SJSA1 (cell line): ENCODE measurements around the gene KRT16. TPM values are rescaled to one million over a fixed set of nuclear protein-coding genes. Genes with fewer than 3 reads are reported as not detected.
"Not testable (repeated sequence)": the region's sequence is repeated elsewhere in the genome, so short reads cannot be mapped to it uniquely, and the experiment has no call there.

ENCODE experiments used
- DNase-seq, 2 experiments: peaks; one replicate each; pipeline ENCODE4 v3.0.0-alpha.2; 2015 to 2020; ENCODE audit warnings: low spot score in 2 of 2, low read depth in 1 of 2
- H3K27ac ChIP-seq: fragments of 250-450 bp; sonication (Bioruptor Pico); 2 replicates; pipeline ENCODE4 v1.5.1; 2020; ENCODE audit warnings: mild to moderate bottlenecking, moderate library complexity
- H3K27me3 ChIP-seq: fragments of 250-450 bp; sonication (Bioruptor Pico); replicated peaks from 2 replicates; pipeline ENCODE4 v1.5.1; 2020; ENCODE audit warnings: mild to moderate bottlenecking, moderate library complexity
- H3K36me3 ChIP-seq: fragments of 250-450 bp; sonication (Bioruptor Pico); 2 replicates; pipeline ENCODE4 v1.5.1; 2020; ENCODE audit warnings: mild to moderate bottlenecking
- H3K4me1 ChIP-seq: fragments of 250-450 bp; sonication (Bioruptor Pico); replicated peaks from 2 replicates; pipeline ENCODE4 v1.6.1; 2021; ENCODE audit warnings: mild to moderate bottlenecking
- H3K4me3 ChIP-seq: fragments of 250-450 bp; sonication (Bioruptor Pico); 2 replicates; pipeline ENCODE4 v1.5.1; 2020; ENCODE audit warnings: mild to moderate bottlenecking
- H3K9me3 ChIP-seq: fragments of 250-450 bp; sonication (Bioruptor Pico); replicated peaks from 2 replicates; pipeline ENCODE4 v1.5.1; 2020; ENCODE audit warnings: mild to moderate bottlenecking
- total RNA-seq: library from RNA; depleted of rRNA; stranded (reverse); fragments of >200 nt; shearing (Covaris generic); gene quantifications from 2 replicates; pipeline ENCODE4 v1.2.3, GENCODE V29; 2014; rRNA removed

KRT16 gene
- 0.37 TPM in 1 of 2 replicates, not detected in the other for total RNA-seq

- H3K9me3 ChIP-seq, H3K36me3 ChIP-seq, H3K27me3 ChIP-seq, H3K4me3 ChIP-seq, H3K27ac ChIP-seq: not testable (repeated sequence)
- H3K4me1 ChIP-seq = peaks cover 12% of the 10 kb centered on the region
- DNase-seq = peak; percentile 57 to 74
These were observed at the start of gene KRT16 for GRCh38 chr17:41612376-41613160. Gene KRT16, minus strand, starts transcription at chr17:41612767. Its CDS starts 79 bp downstream, at chr17:41612688.

- no peak overlapping the region for H3K4me3 ChIP-seq
- DNase-seq = no peak
- H3K36me3 ChIP-seq = no peaks in the 10 kb centered on the region
- H3K27me3 ChIP-seq = no peaks in the 10 kb centered on the region
- no peak overlapping the region for H3K27ac ChIP-seq
- no peaks in the 10 kb centered on the region for H3K4me1 ChIP-seq
- H3K9me3 ChIP-seq = no peaks in the 10 kb centered on the region
These were observed 47.7 kb upstream of the KRT16 start for GRCh38 chr17:41660221-41660711.

GRCh38 chr17:41659427-41660212 lies 47.1 kb upstream of the KRT16 start:
- no peaks in the 10 kb centered on the region for H3K9me3 ChIP-seq
- peak in 1 of 2 experiments; percentile 36 for DNase-seq
- H3K36me3 ChIP-seq = no peaks in the 10 kb centered on the region
- no peak overlapping the region for H3K4me3 ChIP-seq
- no peaks in the 10 kb centered on the region for H3K27me3 ChIP-seq
- no peaks in the 10 kb centered on the region for H3K4me1 ChIP-seq
- H3K27ac ChIP-seq = no peak overlapping the region

GRCh38 chr17:41658846-41659245 lies 46.3 kb upstream of the KRT16 start:
- Histone ChIP-seq H3K4me1 (no peaks in the 10 kb centered on the region), H3K9me3 (no peaks in the 10 kb centered on the region), H3K27me3 (no peaks in the 10 kb centered on the region), H3K36me3 (no peaks in the 10 kb centered on the region), H3K27ac (no peak overlapping the region), H3K4me3 (no peak overlapping the region)
- peak in 1 of 2 experiments; percentile 34 for DNase-seq

GRCh38 chr17:41657936-41658335 lies 45.4 kb upstream of the KRT16 start:
- H3K4me1 ChIP-seq = no peaks in the 10 kb centered on the region
- no peaks in the 10 kb centered on the region for H3K27me3 ChIP-seq
- H3K9me3 ChIP-seq = no peaks in the 10 kb centered on the region
- DNase-seq = no peak
- no peaks in the 10 kb centered on the region for H3K36me3 ChIP-seq
- no peak overlapping the region for H3K4me3 ChIP-seq
- no peak overlapping the region for H3K27ac ChIP-seq

GRCh38 chr17:41657176-41657754 lies 44.7 kb upstream of the KRT16 start:
- H3K4me3 ChIP-seq = no peak overlapping the region

GRCh38 chr17:41656249-41657023 lies 43.9 kb upstream of the KRT16 start:
- no peaks in the 10 kb centered on the region for H3K36me3 ChIP-seq
- no peak overlapping the region for H3K4me3 ChIP-seq
- H3K9me3 ChIP-seq = no peaks in the 10 kb centered on the region
- H3K27me3 ChIP-seq = no peaks in the 10 kb centered on the region
- peak in 1 of 2 experiments; percentile 32 for DNase-seq
- H3K27ac ChIP-seq = no peak overlapping the region
- no peaks in the 10 kb centered on the region for H3K4me1 ChIP-seq

More at GRCh38 chr17:41657176-41657754, 44.7 kb upstream of the KRT16 start:
- Histone ChIP-seq H3K36me3 (no peaks in the 10 kb centered on the region), H3K4me1 (no peaks in the 10 kb centered on the region), H3K9me3 (no peaks in the 10 kb centered on the region), H3K27me3 (no peaks in the 10 kb centered on the region), H3K27ac (no peak overlapping the region)
- no peak for DNase-seq

GRCh38 chr17:41655611-41656111 lies 43.1 kb upstream of the KRT16 start:
- no peaks in the 10 kb centered on the region for H3K4me1 ChIP-seq
- peak in 1 of 2 experiments; percentile 43 for DNase-seq
- H3K27me3 ChIP-seq = no peaks in the 10 kb centered on the region
- H3K27ac ChIP-seq = no peak overlapping the region
- no peaks in the 10 kb centered on the region for H3K9me3 ChIP-seq
- no peaks in the 10 kb centered on the region for H3K36me3 ChIP-seq
- no peak overlapping the region for H3K4me3 ChIP-seq

- no peaks in the 10 kb centered on the region for H3K9me3 ChIP-seq
- no peaks in the 10 kb centered on the region for H3K36me3 ChIP-seq
- H3K4me3 ChIP-seq = no peak overlapping the region
- peak in 1 of 2 experiments; percentile 38 for DNase-seq
- H3K27me3 ChIP-seq = no peaks in the 10 kb centered on the region
- no peaks in the 10 kb centered on the region for H3K4me1 ChIP-seq
- H3K27ac ChIP-seq = no peak overlapping the region
These were observed 42.4 kb upstream of the KRT16 start for GRCh38 chr17:41654678-41655607.

- Histone ChIP-seq H3K4me3 (no peak overlapping the region), H3K4me1 (no peaks in the 10 kb centered on the region), H3K27ac (no peak overlapping the region), H3K27me3 (no peaks in the 10 kb centered on the region), H3K36me3 (no peaks in the 10 kb centered on the region), H3K9me3 (no peaks in the 10 kb centered on the region)
- DNase-seq = peak in 1 of 2 experiments; percentile 39
These were observed 41.5 kb upstream of the KRT16 start for GRCh38 chr17:41653892-41654677.

GRCh38 chr17:41653421-41653820 lies 40.9 kb upstream of the KRT16 start:
- Histone ChIP-seq H3K36me3 (no peaks in the 10 kb centered on the region), H3K4me3 (no peak overlapping the region), H3K4me1 (peaks cover 4% of the 10 kb centered on the region), H3K27ac (no peak overlapping the region), H3K9me3 (no peaks in the 10 kb centered on the region), H3K27me3 (no peaks in the 10 kb centered on the region)
- DNase-seq = no peak
